Liver (tissue), 9 donors: ENCODE data around the gene CDKN2D. TPM values are rescaled to one million over a fixed set of nuclear protein-coding genes. Genes with fewer than 3 reads are reported as not detected.

ENCODE experiments used
- DNase-seq: peaks from one replicate; pipeline ENCODE4 v3.0.0-alpha.2; 2017; ENCODE audit warnings: low spot score
- H3K27ac ChIP-seq, 2 donors: one replicate each; pipeline ENCODE4 v1.7.0; 2013; ENCODE audit warnings: inconsistent platforms in 2 of 2, low read length in 2 of 2, control low read depth in 1 of 2, low read depth in 1 of 2, mild to moderate bottlenecking in 1 of 2
- H3K27me3 ChIP-seq, 4 donors: one replicate each; pipeline versions ENCODE4 v1.6.1 to v1.7.0; 2013; ENCODE audit warnings: low read length in 3 of 4, inconsistent platforms in 1 of 4, mild to moderate bottlenecking in 1 of 4, moderate library complexity in 1 of 4; ENCODE audit not compliant: control insufficient read depth in 4 of 4, insufficient read depth in 4 of 4
- H3K36me3 ChIP-seq, 4 donors: one replicate each; pipeline versions ENCODE4 v1.6.1 to v1.7.0; 2013; ENCODE audit warnings: low read length in 3 of 4, mild to moderate bottlenecking in 3 of 4, low read depth in 1 of 4, moderate library complexity in 1 of 4; ENCODE audit not compliant: control insufficient read depth in 4 of 4, insufficient read depth in 3 of 4
- H3K4me1 ChIP-seq, 4 donors: one replicate each; pipeline versions ENCODE4 v1.6.1 to v1.7.0; 2013; ENCODE audit warnings: low read length in 3 of 4, mild to moderate bottlenecking in 3 of 4, moderate library complexity in 1 of 4; ENCODE audit not compliant: control insufficient read depth in 4 of 4, insufficient read depth in 4 of 4
- H3K4me3 ChIP-seq, 3 donors: one replicate each; pipeline versions ENCODE4 v1.6.1 to v1.7.0; 2013; ENCODE audit warnings: low read length in 3 of 3, control low read depth in 1 of 3, low read depth in 1 of 3, mild to moderate bottlenecking in 1 of 3
- H3K9ac ChIP-seq, 2 donors: one replicate each; pipeline ENCODE4 v1.7.0; 2013; ENCODE audit warnings: low read length in 2 of 2, mild to moderate bottlenecking in 2 of 2, moderate library complexity in 2 of 2, control low read depth in 1 of 2, low read depth in 1 of 2
- H3K9me3 ChIP-seq, 4 donors: one replicate each; pipeline versions ENCODE4 v1.6.1 to v1.7.0; 2013; ENCODE audit warnings: low read length in 3 of 4; ENCODE audit not compliant: control insufficient read depth in 4 of 4
- ATF3 ChIP-seq: IDR thresholded peaks from 2 replicates; pipeline ENCODE4 v1.6.1; 2016; ENCODE audit warnings: antibody characterized with exemption
- CTCF ChIP-seq: fragments of 150-350 bp; IDR thresholded peaks from 2 replicates; pipeline ENCODE4 v1.5.1; 2017; ENCODE audit warnings: improper control_type of control experiment, low read depth, low read length; ENCODE audit not compliant: missing input control
- EGR1 ChIP-seq, 2 donors: IDR thresholded peaks; 2 replicates each; pipeline ENCODE4 v1.6.1; 2016 to 2018; ENCODE audit warnings: antibody characterized with exemption in 2 of 2, low read depth in 2 of 2
- FOXA1 ChIP-seq: IDR thresholded peaks from 2 replicates; pipeline ENCODE4 v1.6.1; 2016; ENCODE audit warnings: antibody characterized with exemption
- FOXA2 ChIP-seq: IDR thresholded peaks from 2 replicates; pipeline ENCODE4 v1.6.1; 2016; ENCODE audit warnings: antibody characterized with exemption
- GABPA ChIP-seq, 2 donors: IDR thresholded peaks in 1 of 2; conservative IDR thresholded peaks in 1 of 2; 2 replicates each; pipeline ENCODE4 v1.6.1; 2016; ENCODE audit warnings: antibody characterized with exemption in 2 of 2, mild to moderate bottlenecking in 1 of 2, moderate library complexity in 1 of 2
- HNF4A ChIP-seq, 2 donors: conservative IDR thresholded peaks; 2 replicates each; pipeline ENCODE4 v1.6.1; 2016; ENCODE audit warnings: antibody characterized with exemption in 2 of 2, mild to moderate bottlenecking in 2 of 2
- HNF4G ChIP-seq: IDR thresholded peaks from 2 replicates; pipeline ENCODE4 v1.6.1; 2016; ENCODE audit warnings: antibody characterized with exemption
- MAX ChIP-seq: IDR thresholded peaks from 2 replicates; pipeline ENCODE4 v1.6.1; 2016; ENCODE audit warnings: antibody characterized with exemption
- RAD21 ChIP-seq, 2 donors: IDR thresholded peaks; 2 replicates each; pipeline ENCODE4 v1.6.1; 2016; ENCODE audit warnings: antibody characterized with exemption in 2 of 2, mild to moderate bottlenecking in 2 of 2
- REST ChIP-seq: IDR thresholded peaks from 2 replicates; pipeline ENCODE4 v1.6.1; 2016; ENCODE audit warnings: antibody characterized with exemption, mild to moderate bottlenecking
- SP1 ChIP-seq: IDR thresholded peaks from 2 replicates; pipeline ENCODE4 v1.6.1; 2018; ENCODE audit warnings: antibody characterized with exemption, mild to moderate bottlenecking
- TAF1 ChIP-seq: conservative IDR thresholded peaks from 2 replicates; pipeline ENCODE4 v1.6.1; 2016; ENCODE audit warnings: antibody characterized with exemption, mild to moderate bottlenecking
- YY1 ChIP-seq: IDR thresholded peaks from 2 replicates; pipeline ENCODE4 v1.6.1; 2016; ENCODE audit warnings: antibody characterized with exemption, mild to moderate bottlenecking
- ZBTB33 ChIP-seq: IDR thresholded peaks from 2 replicates; pipeline ENCODE4 v1.6.1; 2016; ENCODE audit warnings: antibody characterized with exemption
- WGBS: extraction: QIAGEN DNeasy Blood & Tissue Kit; methylation state at CpG from one replicate; pipeline ENCODE4 v1.1.7; 2013; 5-methylcytosine and 5-hydroxymethylcytosine counted together
- polyA plus RNA-seq, 2 donors: library from polyadenylated mRNA; stranded (reverse) in 1 of 2; unstranded in 1 of 2; fragments of 200-250 nt in 1 of 2; fragments of >200 nt in 1 of 2; fragmentation: Nextera tagmentation in 1 of 2; extraction: Ambion mirVana in 1 of 2; gene quantifications; one replicate each; pipeline versions ENCODE4 v1.2.1 to v1.2.3, GENCODE V29; 2013 to 2015
- total RNA-seq, 2 donors: library from RNA; depleted of rRNA; stranded (reverse); fragments of >200 nt; gene quantifications; one replicate each; pipeline ENCODE4 v1.2.3, GENCODE V29; 2014
- donor health status: healthy.
- donor health status: healthy.
- donor health status: healthy.
- donor health status: healthy.
- donor health status: healthy.

Gene CDKN2D
- total and polyA plus RNA-seq, 4 donors = 1.6 to 86.4 (median 3.5) TPM

- TF ChIP-seq YY1 = no peak
- no peak for TF ChIP-seq FOXA1
- no peak for TF ChIP-seq EGR1 (IDR thresholded peaks at IDR 0.05; ENCODE audit: low read depth in 2 of 2)
- no peak for TF ChIP-seq GABPA (IDR thresholded peaks at IDR 0.05 in 1 of 2, conservative IDR thresholded peaks at IDR 0.05 in 1 of 2)
- TF ChIP-seq REST = no peak
- TF ChIP-seq ATF3 = no peak
- no peak for TF ChIP-seq HNF4A (conservative IDR thresholded peaks at IDR 0.05)
- no peak for TF ChIP-seq CTCF
- no peak for TF ChIP-seq FOXA2
- TF ChIP-seq HNF4G = no peak
- no peak for TF ChIP-seq RAD21 (IDR thresholded peaks at IDR 0.05)
- H3K4me3 ChIP-seq = no peak overlapping the region
Measured at GRCh38 chr19:10617409-10618121, 48.8 kb upstream of the CDKN2D start.

GRCh38 chr19:10615429-10616023, 46.7 kb upstream of the CDKN2D start:
- Histone ChIP-seq H3K9ac (no peak overlapping the region), H3K9me3 (no peaks in the 10 kb centered on the region), H3K36me3 (no peaks in the 10 kb centered on the region), H3K27me3 (no peaks in the 10 kb centered on the region), H3K27ac (no peak overlapping the region), H3K4me1 (peaks cover 0 to 2% (median under 1%) of the 10 kb centered on the region in 4 donors), H3K4me3 (no peak overlapping the region)
- DNase-seq = no peak
- WGBS = 86% methylated on average over 14 of the region's 14 CpGs
- TF ChIP-seq EGR1 (IDR thresholded peaks at IDR 0.05; ENCODE audit: low read depth in 2 of 2) = no peak
- no peak for TF ChIP-seq SP1
- TF ChIP-seq CTCF = no peak
- no peak for TF ChIP-seq YY1
- TF ChIP-seq REST = no peak
- TF ChIP-seq TAF1 = no peak
- no peak for TF ChIP-seq FOXA1
- no peak for TF ChIP-seq MAX
- no peak for TF ChIP-seq FOXA2
- no peak for TF ChIP-seq ZBTB33
- TF ChIP-seq HNF4G = no peak

More at GRCh38 chr19:10617409-10618121, 48.8 kb upstream of the CDKN2D start:
- Histone ChIP-seq H3K36me3 (no peaks in the 10 kb centered on the region), H3K4me1 (peaks cover 0 to 2% (median under 1%) of the 10 kb centered on the region in 4 donors), H3K9me3 (no peaks in the 10 kb centered on the region), H3K27ac (no peak overlapping the region), H3K9ac (no peak overlapping the region), H3K27me3 (no peaks in the 10 kb centered on the region)
- 86% methylated on average over 15 of the region's 15 CpGs for WGBS
- DNase-seq = no peak
